Measurements from ENCODE around the gene OR51V1.
"Not testable (repeated sequence)": the region's sequence is repeated elsewhere in the genome, so short reads cannot be mapped to it uniquely, and the experiment has no call there.

OR51V1 gene

GRCh38 chr11:5200582-5200981 is at the start of gene OR51V1:
TSS of gene OR51V1 (minus strand) at chr11:5200682. CDS start at chr11:5200682, 0 bp downstream.
- DNase-seq = no peak

GRCh38 chr11:5249807-5250396 is 49.4 kb upstream of the OR51V1 start, which contains the start of gene HBG1:
TSS of gene HBG1 (minus strand) at chr11:5249857. CDS start at chr11:5249804, 53 bp downstream.
- not testable (repeated sequence) for DNase-seq

DNA sequence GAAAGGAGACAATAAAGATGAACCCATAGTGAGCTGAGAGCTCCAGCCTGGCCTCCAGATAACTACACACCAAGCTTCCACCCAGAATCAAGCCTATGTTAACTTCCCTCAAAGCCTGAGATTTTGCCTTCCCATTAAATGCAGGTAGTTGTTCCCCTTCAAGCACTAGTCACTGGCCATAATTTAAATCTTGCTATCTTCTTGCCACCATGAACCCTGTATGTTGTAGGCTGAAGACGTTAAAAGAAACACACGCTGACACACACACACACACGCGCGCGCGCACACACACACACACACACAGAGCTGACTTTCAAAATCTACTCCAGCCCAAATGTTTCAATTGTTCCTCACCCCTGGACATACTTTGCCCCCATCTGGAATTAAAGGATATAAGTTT is 48.0 kb upstream of the OR51V1 start:
- not testable (repeated sequence) for DNase-seq

DNA sequence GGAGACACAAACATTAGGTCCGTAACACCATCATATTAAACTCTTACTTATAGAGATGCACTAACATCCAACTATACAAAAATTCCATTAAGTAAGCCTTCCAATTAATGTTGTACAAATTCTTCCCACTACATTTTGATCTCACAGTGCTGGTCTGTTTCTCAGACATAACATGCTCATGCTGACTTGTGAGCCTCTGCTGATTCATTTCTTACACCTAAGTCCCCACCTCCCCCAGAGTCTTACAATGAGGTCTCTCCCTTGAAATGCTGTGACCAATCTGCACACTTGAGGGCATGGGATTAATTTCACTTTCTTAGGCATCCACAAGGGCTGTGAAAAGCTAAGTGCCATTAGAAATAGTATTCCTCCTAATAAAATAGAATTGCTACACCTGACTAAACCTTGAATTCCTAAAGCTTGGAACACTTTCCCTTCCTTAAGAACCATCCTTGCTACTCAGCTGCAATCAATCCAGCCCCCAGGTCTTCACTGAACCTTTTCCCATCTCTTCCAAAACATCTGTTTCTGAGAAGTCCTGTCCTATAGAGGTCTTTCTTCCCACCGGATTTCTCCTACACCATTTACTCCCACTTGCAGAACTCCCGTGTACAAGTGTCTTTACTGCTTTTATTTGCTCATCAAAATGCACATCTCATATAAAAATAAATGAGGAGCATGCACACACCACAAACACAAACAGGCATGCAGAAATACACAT is 47.1 kb upstream of the OR51V1 start:
- no peak for DNase-seq

DNA sequence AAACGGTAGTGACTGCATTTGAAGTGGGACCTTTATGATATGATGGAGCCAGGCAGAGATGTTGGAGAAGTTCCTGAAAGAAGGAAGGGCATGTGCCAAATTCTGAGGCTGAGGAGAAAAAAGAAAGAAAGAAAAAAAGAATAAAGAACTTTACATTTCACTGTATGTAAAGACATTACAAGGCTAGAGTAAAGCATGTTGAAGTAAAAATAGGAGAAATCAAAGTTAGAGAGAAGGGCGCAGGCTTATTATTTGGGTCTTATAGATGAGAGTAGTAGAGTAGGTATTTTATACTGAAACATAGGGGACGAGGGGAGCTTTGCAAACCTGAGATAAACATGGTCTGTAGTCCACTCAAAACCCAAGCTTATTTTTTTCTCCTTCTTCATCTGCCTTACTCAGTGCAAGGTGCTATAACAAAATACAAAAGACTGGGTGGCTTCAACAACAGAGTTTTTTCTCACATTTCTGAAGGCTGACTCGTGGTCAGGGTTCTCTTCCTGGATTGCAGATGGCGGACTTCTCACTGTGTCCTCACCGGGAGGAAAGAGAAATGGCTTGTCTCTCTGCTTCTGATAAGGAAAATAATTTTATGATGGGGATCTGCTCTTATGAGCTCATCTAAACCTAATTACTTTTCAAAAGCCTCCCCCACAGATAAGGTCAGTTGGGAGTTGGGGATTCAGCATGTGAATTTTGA is 46.4 kb upstream of the OR51V1 start:
- no peak for DNase-seq

DNA sequence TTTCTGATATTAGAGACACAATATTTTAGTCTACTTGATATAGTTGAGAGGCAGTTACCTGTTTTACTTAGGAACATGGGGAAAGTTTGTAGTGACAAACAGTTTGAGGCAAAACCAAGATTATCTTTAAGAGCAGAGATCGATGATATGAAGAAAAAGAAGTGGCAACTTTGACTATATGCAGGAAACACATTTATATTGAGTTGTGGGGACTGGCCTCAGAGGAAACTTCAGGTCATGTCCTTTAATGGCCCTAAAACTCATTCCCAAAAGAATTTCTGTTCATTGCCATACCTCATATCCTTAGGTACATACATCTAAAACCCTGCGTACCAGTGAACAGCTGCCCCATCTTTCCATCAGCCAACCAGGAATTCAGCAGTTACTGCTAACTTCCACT is 44.7 kb upstream of the OR51V1 start:
- no peak for DNase-seq

GRCh38 chr11:5243816-5244180 is 43.3 kb upstream of the OR51V1 start:
- DNase-seq = no peak

GRCh38 chr11:5242933-5243815 is 42.7 kb upstream of the OR51V1 start:
- no peak for DNase-seq

DNA sequence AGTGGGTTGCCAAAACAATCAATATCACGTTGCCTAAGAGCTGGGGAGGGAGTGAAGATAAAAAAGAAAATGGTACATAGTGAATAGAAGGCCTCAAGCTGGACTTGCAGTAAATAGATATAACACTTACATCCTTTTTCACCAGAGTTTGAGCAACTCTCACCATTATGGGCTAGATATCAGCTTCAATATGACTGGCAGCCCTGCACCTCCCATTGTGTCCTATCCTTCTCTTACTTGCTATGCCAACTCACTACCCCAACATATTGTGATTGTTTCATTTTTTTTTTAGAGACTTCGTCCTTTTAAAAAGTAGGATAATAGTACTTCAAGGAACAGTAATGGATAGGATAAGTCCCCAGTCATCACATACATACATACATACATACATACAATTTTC is 41.7 kb upstream of the OR51V1 start:
- DNase-seq = no peak

DNA sequence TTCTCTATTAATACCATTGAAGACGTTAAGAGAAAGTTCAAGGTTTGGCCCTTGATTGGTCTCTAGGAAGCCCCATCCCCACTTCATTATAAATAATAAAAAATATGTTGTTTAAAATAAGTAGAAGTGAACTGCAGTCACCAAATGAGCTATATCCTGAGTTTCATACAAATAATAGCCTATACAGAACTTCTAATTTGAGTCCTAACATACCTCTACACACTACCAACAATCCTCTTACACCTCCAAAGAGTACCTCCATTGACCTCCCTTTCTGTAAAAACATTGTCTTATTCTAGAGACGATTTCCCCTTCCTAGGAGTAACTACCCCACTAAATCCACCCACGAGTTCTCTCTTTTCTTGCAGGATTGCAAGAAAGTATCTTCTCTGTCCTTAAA is 41.0 kb upstream of the OR51V1 start:
- DNase-seq = no peak

GRCh38 chr11:5240458-5240857 is 40.0 kb upstream of the OR51V1 start:
- no peak for DNase-seq

- no peak for DNase-seq
Measured at GRCh38 chr11:5240056-5240455, 39.6 kb upstream of the OR51V1 start.

- DNase-seq = no peak
Measured at GRCh38 chr11:5239046-5239445, 38.6 kb upstream of the OR51V1 start.

DNA sequence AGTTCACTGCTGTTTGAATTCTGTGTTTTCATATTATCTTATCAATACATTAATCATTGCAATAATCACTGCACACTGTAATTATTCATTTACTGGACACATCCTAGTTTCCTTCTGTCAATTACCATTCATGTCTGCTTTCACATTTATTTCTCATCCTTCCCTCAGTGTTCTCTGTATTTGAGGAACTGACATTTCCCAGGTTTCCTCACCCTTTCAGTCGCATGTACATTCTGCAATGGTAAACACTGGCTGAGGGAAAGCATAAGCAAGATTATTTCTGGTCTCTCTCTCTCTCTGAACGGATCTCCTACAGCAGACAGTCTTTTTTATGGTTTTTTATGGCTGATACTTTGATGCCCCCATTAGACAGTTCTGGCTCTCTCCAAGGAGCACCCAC is 38.0 kb upstream of the OR51V1 start:
- no peak for DNase-seq

DNA sequence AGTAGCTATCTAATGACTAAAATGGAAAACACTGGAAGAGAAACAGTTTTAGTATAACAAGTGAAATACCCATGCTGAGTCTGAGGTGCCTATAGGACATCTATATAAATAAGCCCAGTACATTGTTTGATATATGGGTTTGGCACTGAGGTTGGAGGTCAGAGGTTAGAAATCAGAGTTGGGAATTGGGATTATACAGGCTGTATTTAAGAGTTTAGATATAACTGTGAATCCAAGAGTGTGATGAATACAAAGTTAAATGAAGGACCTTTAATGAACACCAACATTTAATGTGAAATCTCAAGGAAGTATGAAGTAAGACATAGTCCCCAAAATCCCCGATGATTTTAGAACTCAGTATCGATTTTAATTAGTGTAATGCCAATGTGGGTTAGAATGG is 36.9 kb upstream of the OR51V1 start:
- no peak for DNase-seq

DNA sequence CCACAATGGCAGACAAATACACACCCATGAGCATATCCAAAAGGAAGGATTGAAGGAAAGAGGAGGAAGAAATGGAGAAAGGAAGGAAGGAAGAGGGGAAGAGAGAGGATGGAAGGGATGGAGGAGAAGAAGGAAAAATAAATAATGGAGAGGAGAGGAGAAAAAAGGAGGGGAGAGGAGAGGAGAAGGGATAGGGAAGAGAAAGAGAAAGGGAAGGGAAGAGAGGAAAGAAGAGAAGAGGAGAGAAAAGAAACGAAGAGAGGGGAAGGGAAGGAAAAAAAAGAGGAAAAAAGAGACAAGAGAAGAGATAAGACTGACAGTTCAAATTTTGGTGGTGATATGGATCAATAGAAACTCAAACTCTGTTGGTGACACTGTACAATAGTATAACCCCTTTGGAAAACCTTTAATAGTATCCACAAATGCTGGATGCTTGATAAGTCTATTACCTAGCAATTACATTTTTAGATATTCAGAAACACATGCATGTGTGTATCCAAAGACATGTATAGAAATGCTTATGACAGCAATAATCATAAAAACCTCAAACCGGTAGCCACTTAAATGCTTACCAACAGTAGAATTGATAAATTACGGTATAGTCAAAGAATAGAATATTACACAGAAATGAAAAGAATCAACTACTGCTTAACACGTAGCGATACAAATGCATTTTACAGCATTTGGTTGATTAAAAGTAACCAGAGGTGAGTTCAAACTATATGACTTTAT is 35.0 kb upstream of the OR51V1 start:
- no peak for DNase-seq

- DNase-seq = no peak
Measured at GRCh38 chr11:5234381-5234834, 33.9 kb upstream of the OR51V1 start, which contains the start of gene HBD. TSS of gene HBD (minus strand) at chr11:5234483. CDS start at chr11:5234433, 50 bp downstream.

- no peak for DNase-seq
Measured at GRCh38 chr11:5233307-5233706, 32.8 kb upstream of the OR51V1 start.

- DNase-seq = no peak
Measured at GRCh38 chr11:5232821-5233220, 32.3 kb upstream of the OR51V1 start.

GRCh38 chr11:5232176-5232575 is 31.7 kb upstream of the OR51V1 start:
- DNase-seq = no peak

DNA sequence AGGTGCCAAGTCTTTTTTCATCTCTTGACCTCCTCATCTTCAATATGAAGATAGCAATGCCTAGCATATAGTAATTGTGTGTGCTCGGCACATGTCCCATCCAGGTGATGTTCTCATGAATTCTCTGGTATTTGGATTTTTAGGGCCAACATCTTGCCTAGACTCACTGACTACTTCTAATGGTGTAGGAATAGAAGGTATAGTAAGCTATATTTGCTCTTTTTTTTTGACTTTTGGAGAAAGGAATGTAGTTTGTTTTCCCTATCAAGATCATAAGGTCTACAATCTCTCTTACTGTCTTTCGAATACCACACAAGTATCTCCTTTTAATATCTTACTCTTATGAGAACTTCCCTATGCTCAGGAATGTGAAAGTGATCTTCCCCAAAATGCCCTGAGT is 30.6 kb upstream of the OR51V1 start:
- DNase-seq = no peak

GRCh38 chr11:5230266-5230665 is 29.8 kb upstream of the OR51V1 start:
- DNase-seq = no peak

Measured in NCI-H1105 (cell line).